A549 (cell line): ENCODE results near the gene CDK14.

Experiments
- CEBPB ChIP-seq, 2 experiments: fragments of >200 bp in 1 of 2; sonication (Bioruptor Twin) in 1 of 2; formaldehyde crosslinking in 1 of 2; IDR thresholded peaks; 2 replicates each; pipeline ENCODE4 v1.6.1; 2012 to 2016
- MYC ChIP-seq: IDR thresholded peaks from 2 replicates; pipeline ENCODE4 v1.6.1; 2012; ENCODE audit warnings: mild to moderate bottlenecking, inconsistent platforms, low read length, improper control_type of control experiment, borderline replicate concordance
- POLR2A ChIP-seq: IDR thresholded peaks from 2 replicates; pipeline ENCODE4 v1.6.1; 2012; ENCODE audit warnings: mild to moderate bottlenecking, low read length
- TF ChIP-seq, protein P1 (sequence below): fragments of >200 bp; sonication (Bioruptor Twin); formaldehyde crosslinking; IDR thresholded peaks from 3 replicates; pipeline ENCODE4 v1.5.1; 2016
- TF ChIP-seq, protein P2 (sequence below): IDR thresholded peaks from 2 replicates; pipeline ENCODE4 v1.6.1; 2012; ENCODE audit warnings: low read depth, borderline replicate concordance
- TF ChIP-seq, protein P3 (sequence below): IDR thresholded peaks from 2 replicates; pipeline ENCODE4 v1.6.1; 2012

DNA sequence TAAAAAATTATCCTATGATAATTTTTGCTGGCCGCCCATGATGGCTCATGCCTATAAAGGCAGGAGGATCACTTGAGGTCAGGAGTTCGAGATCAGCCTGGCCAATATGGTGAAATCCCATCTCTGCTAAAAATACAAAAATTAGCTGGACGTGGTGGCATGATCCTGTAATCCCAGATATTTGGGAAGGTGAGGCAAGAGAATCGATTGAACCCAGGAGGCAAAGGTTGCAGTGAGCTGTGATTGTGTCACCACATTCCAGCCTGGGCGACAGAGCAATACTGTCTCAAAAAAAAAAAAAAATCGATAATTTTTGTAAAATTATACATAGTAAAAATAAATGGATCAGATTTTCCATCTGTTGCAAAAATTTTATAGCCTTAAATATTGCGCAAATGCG is 31.7 kb upstream of the CDK14 start:
- TF ChIP-seq, protein P1, sequence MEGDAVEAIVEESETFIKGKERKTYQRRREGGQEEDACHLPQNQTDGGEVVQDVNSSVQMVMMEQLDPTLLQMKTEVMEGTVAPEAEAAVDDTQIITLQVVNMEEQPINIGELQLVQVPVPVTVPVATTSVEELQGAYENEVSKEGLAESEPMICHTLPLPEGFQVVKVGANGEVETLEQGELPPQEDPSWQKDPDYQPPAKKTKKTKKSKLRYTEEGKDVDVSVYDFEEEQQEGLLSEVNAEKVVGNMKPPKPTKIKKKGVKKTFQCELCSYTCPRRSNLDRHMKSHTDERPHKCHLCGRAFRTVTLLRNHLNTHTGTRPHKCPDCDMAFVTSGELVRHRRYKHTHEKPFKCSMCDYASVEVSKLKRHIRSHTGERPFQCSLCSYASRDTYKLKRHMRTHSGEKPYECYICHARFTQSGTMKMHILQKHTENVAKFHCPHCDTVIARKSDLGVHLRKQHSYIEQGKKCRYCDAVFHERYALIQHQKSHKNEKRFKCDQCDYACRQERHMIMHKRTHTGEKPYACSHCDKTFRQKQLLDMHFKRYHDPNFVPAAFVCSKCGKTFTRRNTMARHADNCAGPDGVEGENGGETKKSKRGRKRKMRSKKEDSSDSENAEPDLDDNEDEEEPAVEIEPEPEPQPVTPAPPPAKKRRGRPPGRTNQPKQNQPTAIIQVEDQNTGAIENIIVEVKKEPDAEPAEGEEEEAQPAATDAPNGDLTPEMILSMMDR, result no peak
- TF ChIP-seq MYC, result no peak
- TF ChIP-seq, protein P2, sequence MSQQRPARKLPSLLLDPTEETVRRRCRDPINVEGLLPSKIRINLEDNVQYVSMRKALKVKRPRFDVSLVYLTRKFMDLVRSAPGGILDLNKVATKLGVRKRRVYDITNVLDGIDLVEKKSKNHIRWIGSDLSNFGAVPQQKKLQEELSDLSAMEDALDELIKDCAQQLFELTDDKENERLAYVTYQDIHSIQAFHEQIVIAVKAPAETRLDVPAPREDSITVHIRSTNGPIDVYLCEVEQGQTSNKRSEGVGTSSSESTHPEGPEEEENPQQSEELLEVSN, result no peak
- TF ChIP-seq, protein P3, sequence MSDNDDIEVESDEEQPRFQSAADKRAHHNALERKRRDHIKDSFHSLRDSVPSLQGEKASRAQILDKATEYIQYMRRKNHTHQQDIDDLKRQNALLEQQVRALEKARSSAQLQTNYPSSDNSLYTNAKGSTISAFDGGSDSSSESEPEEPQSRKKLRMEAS, result no peak
- TF ChIP-seq POLR2A, result no peak
- no peak for TF ChIP-seq CEBPB (IDR thresholded peaks at IDR 0.05)
